IPS-18a (cell line): ENCODE data around the gene MYBPH.

Experiments
- H3K27ac ChIP-seq: one replicate; pipeline ENCODE4 v1.5.1; 2013; ENCODE audit warnings: low read length
- H3K27me3 ChIP-seq: one replicate; pipeline ENCODE4 v1.6.1; 2013; ENCODE audit warnings: mild to moderate bottlenecking, low read length; ENCODE audit not compliant: control insufficient read depth, insufficient read depth
- H3K36me3 ChIP-seq: one replicate; pipeline ENCODE4 v1.6.1; 2013; ENCODE audit warnings: low read depth, low read length; ENCODE audit not compliant: control insufficient read depth
- H3K4me1 ChIP-seq: one replicate; pipeline ENCODE4 v1.6.1; 2013; ENCODE audit warnings: low read depth, low read length; ENCODE audit not compliant: control insufficient read depth
- H3K4me3 ChIP-seq: one replicate; pipeline ENCODE4 v1.5.1; 2013; ENCODE audit warnings: low read length
- H3K9ac ChIP-seq: one replicate; pipeline ENCODE4 v1.6.1; 2013; ENCODE audit warnings: mild to moderate bottlenecking, low read length, moderate library complexity
- H3K9me3 ChIP-seq: one replicate; pipeline ENCODE4 v1.6.1; 2013; ENCODE audit warnings: low read depth, low read length; ENCODE audit not compliant: control insufficient read depth

The MYBPH gene

GRCh38 chr1:203148579-203148978 lies 27.0 kb downstream of the MYBPH start:
- no peaks in the 10 kb centered on the region for H3K36me3 ChIP-seq
- H3K9ac ChIP-seq, result no peak overlapping the region
- no peaks in the 10 kb centered on the region for H3K27me3 ChIP-seq
- H3K4me3 ChIP-seq, result no peak overlapping the region
- no peak overlapping the region for H3K27ac ChIP-seq
- no peaks in the 10 kb centered on the region for H3K9me3 ChIP-seq
- peaks cover 37% of the 10 kb centered on the region for H3K4me1 ChIP-seq

- Histone ChIP-seq H3K36me3 (no peaks in the 10 kb centered on the region), H3K9ac (no peak overlapping the region), H3K27ac (no peak overlapping the region), H3K4me1 (peaks cover 33% of the 10 kb centered on the region), H3K4me3 (no peak overlapping the region), H3K27me3 (no peaks in the 10 kb centered on the region), H3K9me3 (no peaks in the 10 kb centered on the region)
Measured at GRCh38 chr1:203148127-203148526, 27.5 kb downstream of the MYBPH start.

DNA sequence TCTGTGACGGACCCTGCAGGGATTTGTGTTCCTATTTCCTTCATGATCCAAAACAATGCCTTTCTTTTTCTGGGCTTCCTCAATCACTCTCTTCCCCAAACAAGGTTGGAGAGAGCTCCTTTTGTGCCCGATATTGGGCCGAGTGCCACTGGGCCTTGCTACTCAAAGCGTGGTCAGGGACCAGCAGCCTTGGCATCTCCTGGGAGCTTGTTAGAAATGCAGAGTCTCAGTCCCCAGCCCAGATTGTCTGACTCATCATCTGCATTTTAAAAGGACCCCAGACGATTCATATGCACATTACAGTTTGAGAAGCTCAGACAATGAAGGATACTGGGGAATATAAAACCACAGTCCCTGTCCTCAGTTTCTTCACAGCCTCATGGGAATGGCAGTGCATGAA lies 28.2 kb downstream of the MYBPH start:
- no peaks in the 10 kb centered on the region for H3K36me3 ChIP-seq
- H3K9me3 ChIP-seq, result no peaks in the 10 kb centered on the region
- H3K27ac ChIP-seq, result no peak overlapping the region
- no peak overlapping the region for H3K9ac ChIP-seq
- H3K27me3 ChIP-seq, result no peaks in the 10 kb centered on the region
- H3K4me1 ChIP-seq, result peaks cover 25% of the 10 kb centered on the region
- H3K4me3 ChIP-seq, result no peak overlapping the region

- peaks cover 24% of the 10 kb centered on the region for H3K4me1 ChIP-seq
- no peaks in the 10 kb centered on the region for H3K27me3 ChIP-seq
- H3K9ac ChIP-seq, result no peak overlapping the region
- no peak overlapping the region for H3K27ac ChIP-seq
- H3K9me3 ChIP-seq, result no peaks in the 10 kb centered on the region
- no peaks in the 10 kb centered on the region for H3K36me3 ChIP-seq
- no peak overlapping the region for H3K4me3 ChIP-seq
Measured at GRCh38 chr1:203146537-203146936, 29.1 kb downstream of the MYBPH start.

DNA sequence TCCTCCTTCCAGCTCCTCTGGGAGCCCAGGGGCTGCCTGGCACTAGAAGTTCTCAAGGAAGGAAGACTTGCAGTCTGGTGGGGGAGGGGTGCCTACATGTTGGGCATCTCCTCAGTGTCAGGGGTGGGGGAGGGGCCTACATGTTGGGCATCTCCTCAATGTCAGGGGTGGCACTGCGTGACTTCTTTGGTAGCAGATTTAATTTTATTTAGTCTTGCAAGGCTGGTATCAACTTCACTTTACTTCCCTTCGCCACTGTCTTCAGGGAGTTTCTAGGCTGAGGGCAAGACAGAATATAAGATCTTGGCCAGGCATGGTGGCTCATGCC lies 29.6 kb downstream of the MYBPH start:
- Histone ChIP-seq H3K27me3 (no peaks in the 10 kb centered on the region), H3K9ac (no peak overlapping the region), H3K4me3 (no peak overlapping the region), H3K9me3 (no peaks in the 10 kb centered on the region), H3K4me1 (peaks cover 20% of the 10 kb centered on the region), H3K36me3 (no peaks in the 10 kb centered on the region), H3K27ac (no peak overlapping the region)

DNA sequence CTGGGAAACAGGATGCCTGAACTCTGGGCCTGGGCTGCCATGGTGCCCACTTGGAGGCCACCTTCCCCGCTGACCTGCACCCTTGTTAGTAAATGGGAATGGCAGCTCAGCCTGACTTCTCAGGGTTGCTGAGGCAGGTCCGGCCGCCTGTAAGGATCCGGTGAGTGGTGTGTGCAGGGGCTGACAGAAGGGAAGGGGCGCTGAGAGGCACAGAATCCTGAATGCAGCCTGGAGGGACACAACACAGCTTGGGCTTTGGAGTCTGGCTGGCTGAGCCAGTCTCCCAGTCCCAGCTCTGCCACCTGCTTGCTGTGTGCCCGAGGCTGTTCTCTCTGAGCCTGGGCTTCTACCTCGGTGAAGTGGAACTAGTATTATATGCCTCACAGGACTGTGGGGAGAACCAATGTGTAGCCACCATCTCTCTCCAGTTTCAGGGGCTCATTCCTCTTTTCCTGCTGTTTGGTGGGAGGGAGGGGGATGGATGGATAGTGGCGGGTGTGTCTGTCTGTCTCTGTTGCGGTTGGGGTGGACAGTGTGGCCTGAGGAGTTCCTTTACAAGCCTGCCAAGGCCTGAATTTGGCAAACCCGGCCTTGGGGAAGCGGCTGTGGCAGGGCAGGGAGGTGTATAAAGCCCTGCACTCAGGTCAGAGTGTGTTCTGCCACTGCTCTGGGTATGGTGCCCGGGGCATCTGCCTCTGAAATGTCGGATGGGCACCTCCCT lies 30.1 kb downstream of the MYBPH start:
- peaks cover 20% of the 10 kb centered on the region for H3K4me1 ChIP-seq
- no peak overlapping the region for H3K9ac ChIP-seq
- no peak overlapping the region for H3K27ac ChIP-seq
- no peak overlapping the region for H3K4me3 ChIP-seq
- no peaks in the 10 kb centered on the region for H3K27me3 ChIP-seq
- no peaks in the 10 kb centered on the region for H3K9me3 ChIP-seq
- H3K36me3 ChIP-seq, result no peaks in the 10 kb centered on the region

DNA sequence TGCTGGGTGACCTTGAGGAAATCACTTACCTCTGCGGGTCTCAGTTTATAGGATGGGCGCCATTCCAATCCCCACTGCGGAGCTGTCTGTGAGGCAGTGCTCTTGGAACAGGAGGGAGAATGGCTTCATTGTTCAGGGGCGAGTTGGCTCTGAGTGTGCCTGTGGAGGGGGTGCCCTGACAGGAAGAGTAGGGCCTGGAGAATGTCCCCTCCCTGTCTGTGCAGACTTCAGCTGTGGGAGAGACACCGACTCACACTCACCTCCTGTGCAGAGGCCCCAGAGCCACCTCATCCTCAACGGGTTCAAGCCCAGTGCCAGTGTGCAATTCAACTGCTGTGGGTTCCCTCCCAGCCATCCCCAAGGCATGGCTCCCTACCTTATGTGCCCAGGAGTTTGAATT lies 31.0 kb downstream of the MYBPH start:
- Histone ChIP-seq H3K9me3 (no peaks in the 10 kb centered on the region), H3K27me3 (no peaks in the 10 kb centered on the region), H3K4me3 (no peak overlapping the region), H3K4me1 (peaks cover 20% of the 10 kb centered on the region), H3K9ac (no peak overlapping the region), H3K27ac (no peak overlapping the region), H3K36me3 (no peaks in the 10 kb centered on the region)

- no peak overlapping the region for H3K4me3 ChIP-seq
- H3K36me3 ChIP-seq, result no peaks in the 10 kb centered on the region
- no peak overlapping the region for H3K9ac ChIP-seq
- H3K4me1 ChIP-seq, result peaks cover 20% of the 10 kb centered on the region
- no peaks in the 10 kb centered on the region for H3K27me3 ChIP-seq
- H3K9me3 ChIP-seq, result no peaks in the 10 kb centered on the region
- H3K27ac ChIP-seq, result no peak overlapping the region
Measured at GRCh38 chr1:203143641-203144040, 32.0 kb downstream of the MYBPH start.

- no peak overlapping the region for H3K4me3 ChIP-seq
- H3K4me1 ChIP-seq, result peaks cover 13% of the 10 kb centered on the region
- no peaks in the 10 kb centered on the region for H3K9me3 ChIP-seq
- H3K9ac ChIP-seq, result no peak overlapping the region
- no peaks in the 10 kb centered on the region for H3K27me3 ChIP-seq
- no peak overlapping the region for H3K27ac ChIP-seq
- H3K36me3 ChIP-seq, result no peaks in the 10 kb centered on the region
Measured at GRCh38 chr1:203142684-203143408, 32.8 kb downstream of the MYBPH start.

DNA sequence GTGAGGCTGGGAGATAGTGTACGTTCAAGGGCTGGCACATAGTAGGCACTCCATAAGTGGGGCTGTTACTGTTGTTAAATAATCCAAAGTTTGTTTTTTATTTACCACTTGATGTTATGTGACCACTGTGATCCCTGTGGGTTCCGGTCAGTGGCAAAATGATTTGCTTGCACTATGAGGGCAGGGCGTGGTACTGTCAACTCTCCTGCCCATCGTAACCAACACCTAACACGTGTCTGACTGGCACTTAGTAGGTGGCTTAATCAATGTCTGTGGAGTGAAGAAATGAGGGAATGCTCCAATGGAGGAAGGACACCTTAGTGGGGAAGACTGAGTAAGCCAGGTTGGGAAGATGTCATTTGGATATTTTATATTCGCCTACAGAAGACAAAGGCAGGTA lies 33.5 kb downstream of the MYBPH start:
- no peak overlapping the region for H3K9ac ChIP-seq
- H3K9me3 ChIP-seq, result no peaks in the 10 kb centered on the region
- peaks cover 6% of the 10 kb centered on the region for H3K4me1 ChIP-seq
- H3K36me3 ChIP-seq, result no peaks in the 10 kb centered on the region
- no peaks in the 10 kb centered on the region for H3K27me3 ChIP-seq
- H3K27ac ChIP-seq, result no peak overlapping the region
- no peak overlapping the region for H3K4me3 ChIP-seq

GRCh38 chr1:203140743-203141520 lies 34.7 kb downstream of the MYBPH start:
- no peak overlapping the region for H3K27ac ChIP-seq
- H3K4me3 ChIP-seq, result no peak overlapping the region
- no peaks in the 10 kb centered on the region for H3K27me3 ChIP-seq
- H3K9ac ChIP-seq, result no peak overlapping the region
- H3K9me3 ChIP-seq, result no peaks in the 10 kb centered on the region
- no peaks in the 10 kb centered on the region for H3K36me3 ChIP-seq
- H3K4me1 ChIP-seq, result no peaks in the 10 kb centered on the region
